ENCODE data around the gene TSC22D3. TPM values are rescaled to one million over a fixed set of nuclear protein-coding genes. Genes with fewer than 3 reads are reported as not detected.
"Not testable (repeated sequence)": the region's sequence is repeated elsewhere in the genome, so short reads cannot be mapped to it uniquely, and the experiment has no call there.

Gene TSC22D3
- total RNA-seq, 3 donors from 2014 or later = 14.1 to 118 (median 64.7) TPM

- H3K4me1 ChIP-seq (ENCODE audit: low read depth) = peaks cover 10% of the 10 kb centered on the region
- intact Hi-C loops (cut with DNase I, micrococcal nuclease) = no loop called here
Measured at GRCh38 chrX:107669885-107670628, 105.5 kb downstream of the TSC22D3 start.

GRCh38 chrX:107669261-107669660, 106.3 kb downstream of the TSC22D3 start:
- no peak overlapping the region for H3K4me3 ChIP-seq
- no peak for DNase-seq
- intact Hi-C loops (cut with DNase I, micrococcal nuclease) = no loop called here
- H3K9me3 ChIP-seq = no peaks in the 10 kb centered on the region
- TF ChIP-seq CTCF (IDR thresholded peaks at IDR 0.05) = no peak
- H3K36me3 ChIP-seq (ENCODE audit: low read depth) = no peaks in the 10 kb centered on the region
- peaks cover 10% of the 10 kb centered on the region for H3K4me1 ChIP-seq (ENCODE audit: low read depth)
- no peak for ATAC-seq

More at GRCh38 chrX:107669885-107670628, 105.5 kb downstream of the TSC22D3 start:
- ATAC-seq (no peak), DNase-seq (no peak)
- H3K9me3 ChIP-seq = no peaks in the 10 kb centered on the region
- no peaks in the 10 kb centered on the region for H3K36me3 ChIP-seq (ENCODE audit: low read depth)
- no peak overlapping the region for H3K4me3 ChIP-seq
- no peak for TF ChIP-seq CTCF (IDR thresholded peaks at IDR 0.05)

GRCh38 chrX:107668710-107669109, 106.9 kb downstream of the TSC22D3 start:
- DNase-seq; H3K9me3 ChIP-seq; H3K4me3 ChIP-seq; H3K4me1 ChIP-seq (ENCODE audit: low read depth); ATAC-seq; H3K36me3 ChIP-seq (ENCODE audit: low read depth); intact Hi-C loops (cut with DNase I, micrococcal nuclease): not testable (repeated sequence)

GRCh38 chrX:107667426-107667825, 108.2 kb downstream of the TSC22D3 start:
- Histone ChIP-seq H3K9me3 (no peaks in the 10 kb centered on the region), H3K4me3 (no peak overlapping the region), H3K36me3 (ENCODE audit: low read depth) (no peaks in the 10 kb centered on the region), H3K4me1 (ENCODE audit: low read depth) (no peaks in the 10 kb centered on the region)
- no peak for DNase-seq
- no peak for ATAC-seq
- intact Hi-C loops (cut with DNase I, micrococcal nuclease) = no loop called here
- TF ChIP-seq CTCF (IDR thresholded peaks at IDR 0.05) = no peak

- intact Hi-C loops (cut with DNase I, micrococcal nuclease) = no loop called here
- no peaks in the 10 kb centered on the region for H3K9me3 ChIP-seq
- DNase-seq (no peak), ATAC-seq (no peak)
- H3K36me3 ChIP-seq (ENCODE audit: low read depth) = no peaks in the 10 kb centered on the region
- no peak for TF ChIP-seq CTCF (IDR thresholded peaks at IDR 0.05)
- H3K4me3 ChIP-seq = no peak overlapping the region
- no peaks in the 10 kb centered on the region for H3K4me1 ChIP-seq (ENCODE audit: low read depth)
Measured at GRCh38 chrX:107666931-107667330, 108.7 kb downstream of the TSC22D3 start.

Other genes with a start within 250 kb of the TSC22D3 start
- gene PRPS1, start 147.3 kb downstream of the TSC22D3 start, total RNA-seq = 10 to 100 TPM; 10.5 to 18.0 (median 16.2) TPM
- gene NCBP2L, start 1.9 kb upstream of the TSC22D3 start, total RNA-seq = not detected
- gene MID2, start 50.1 kb upstream of the TSC22D3 start, total RNA-seq = 10 to 100 TPM in 1 of 3 donors, 1 to 10 TPM in 2; 2.9 to 29.0 (median 5.4) TPM
- gene TEX13B, start 206.6 kb upstream of the TSC22D3 start, total RNA-seq = not detected

All from mucosa of descending colon (tissue), 3 donors.